HFFc6 (cell line): Measurements from ENCODE around the gene UBR7. TPM values are rescaled to one million over a fixed set of nuclear protein-coding genes. Genes with fewer than 3 reads are reported as not detected.
"Not testable (repeated sequence)": the region's sequence is repeated elsewhere in the genome, so short reads cannot be mapped to it uniquely, and the experiment has no call there.

Experiments used
- DNase-seq: peaks from one replicate; pipeline ENCODE4 v3.0.0-alpha.2; 2018
- H3K27ac Mint-ChIP-seq: 2 replicates; pipeline ENCODE4 v1.8.0; 2020; ENCODE audit warnings: mild to moderate bottlenecking, mixed read lengths
- H3K27me3 Mint-ChIP-seq: 2 replicates; pipeline ENCODE4 v1.8.0; 2021; ENCODE audit warnings: mild to moderate bottlenecking, moderate library complexity, mixed read lengths; ENCODE audit not compliant: insufficient read depth
- H3K36me3 Mint-ChIP-seq: 2 replicates; pipeline ENCODE4 v1.8.0; 2021; ENCODE audit warnings: low read depth, mixed read lengths
- H3K4me1 Mint-ChIP-seq: 2 replicates; pipeline ENCODE4 v1.8.0; 2020; ENCODE audit warnings: low read depth, mixed read lengths
- H3K4me3 Mint-ChIP-seq: 2 replicates; pipeline ENCODE4 v1.8.0; 2020; ENCODE audit warnings: mild to moderate bottlenecking, moderate library complexity, mixed read lengths
- H3K9me3 Mint-ChIP-seq: 2 replicates; pipeline ENCODE4 v1.8.0; 2020; ENCODE audit warnings: mild to moderate bottlenecking, mixed read lengths
- total RNA-seq, 6 experiments: library from RNA; stranded (reverse); fragmentation: NEBNext Ultra II Directional; extraction: Animal tissue kit (Norgen Biotek cat#: 25700); gene quantifications; 2 replicates in 1 of 6; 3 replicates in 5 of 6; pipeline ENCODE4 v1.2.3, GENCODE V29; 2021
- TF ChIP-seq, protein P1 (sequence below): fragments of 200-600 bp; sonication (generic); IDR thresholded peaks from 2 replicates; pipeline ENCODE4 v1.5.0; 2021; ENCODE audit warnings: antibody characterized with exemption, mild to moderate bottlenecking

The UBR7 gene
- total RNA-seq, 6 experiments from 2014 or later = 15.3 to 23.6 (median 21.8) TPM

DNA sequence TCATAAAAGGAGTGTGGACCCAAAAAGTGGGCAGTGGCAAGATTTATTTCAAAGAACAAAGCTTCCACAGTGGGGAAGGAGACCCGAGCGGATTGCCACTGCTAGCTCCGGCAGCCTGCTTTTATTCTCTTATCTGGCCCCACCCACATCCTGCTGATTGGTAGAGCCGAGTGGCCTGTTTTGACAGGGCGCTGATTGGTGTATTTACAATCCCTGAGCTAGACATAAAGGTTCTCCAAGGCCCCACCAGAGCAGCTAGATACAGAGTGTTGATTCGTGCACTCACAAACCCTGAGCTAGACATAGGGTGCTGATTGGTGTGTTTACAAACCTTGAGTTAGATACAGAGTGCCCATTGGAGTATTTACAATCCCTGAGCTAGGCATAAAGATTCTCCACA lies 37.4 kb upstream of the UBR7 start:
- not testable (repeated sequence) for H3K27me3 Mint-ChIP-seq, H3K27ac Mint-ChIP-seq, H3K36me3 Mint-ChIP-seq, H3K9me3 Mint-ChIP-seq, H3K4me3 Mint-ChIP-seq, DNase-seq, H3K4me1 Mint-ChIP-seq

DNA sequence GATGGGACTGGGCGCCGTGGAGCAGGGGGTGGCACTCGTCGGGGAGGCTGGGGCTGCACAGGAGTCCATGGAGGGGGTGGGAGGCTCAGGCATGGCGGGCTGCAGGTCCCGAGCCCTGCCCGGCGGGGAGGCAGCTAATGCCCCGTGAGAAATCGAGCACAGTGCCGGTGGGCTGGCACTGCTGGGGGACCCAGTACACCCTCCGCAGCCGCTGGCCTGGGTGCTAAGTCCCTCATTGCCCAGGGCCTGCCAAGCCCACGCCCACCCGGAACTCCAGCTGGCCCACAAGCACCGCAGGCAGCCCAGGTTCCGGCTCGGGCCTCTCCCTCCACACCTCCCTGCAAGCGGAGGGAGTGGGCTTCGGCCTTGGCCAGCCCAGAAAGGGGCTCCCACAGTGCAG lies 36.9 kb upstream of the UBR7 start:
- H3K9me3 Mint-ChIP-seq, H3K36me3 Mint-ChIP-seq, H3K4me1 Mint-ChIP-seq, H3K27me3 Mint-ChIP-seq, H3K27ac Mint-ChIP-seq, H3K4me3 Mint-ChIP-seq, DNase-seq: not testable (repeated sequence)

DNA sequence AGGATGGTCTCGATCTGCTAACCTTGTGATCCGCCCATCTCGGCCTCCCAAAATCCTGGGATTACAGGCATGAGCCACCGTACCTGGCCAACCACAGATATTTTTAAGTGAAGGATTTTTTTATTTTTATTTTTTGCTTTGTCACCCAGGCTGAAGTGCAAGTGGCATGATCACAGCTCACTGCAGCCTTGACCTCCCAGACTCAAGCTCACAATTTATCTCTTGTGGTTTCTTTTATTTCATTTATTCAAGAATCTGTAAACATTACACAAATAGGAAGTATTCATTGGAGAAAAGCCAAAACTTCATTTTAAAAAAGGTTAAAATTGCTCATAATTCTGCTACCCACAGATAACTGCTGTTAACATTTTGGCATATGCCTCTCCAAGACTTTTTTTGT lies 35.7 kb upstream of the UBR7 start:
- Mint-ChIP-seq H3K4me1 (peaks cover 6% of the 10 kb centered on the region), H3K9me3 (no peaks in the 10 kb centered on the region), H3K36me3 (no peaks in the 10 kb centered on the region), H3K27me3 (peaks cover 2% of the 10 kb centered on the region), H3K27ac (no peak overlapping the region), H3K4me3 (no peak overlapping the region)
- no peak for DNase-seq
- TF ChIP-seq, protein P1, sequence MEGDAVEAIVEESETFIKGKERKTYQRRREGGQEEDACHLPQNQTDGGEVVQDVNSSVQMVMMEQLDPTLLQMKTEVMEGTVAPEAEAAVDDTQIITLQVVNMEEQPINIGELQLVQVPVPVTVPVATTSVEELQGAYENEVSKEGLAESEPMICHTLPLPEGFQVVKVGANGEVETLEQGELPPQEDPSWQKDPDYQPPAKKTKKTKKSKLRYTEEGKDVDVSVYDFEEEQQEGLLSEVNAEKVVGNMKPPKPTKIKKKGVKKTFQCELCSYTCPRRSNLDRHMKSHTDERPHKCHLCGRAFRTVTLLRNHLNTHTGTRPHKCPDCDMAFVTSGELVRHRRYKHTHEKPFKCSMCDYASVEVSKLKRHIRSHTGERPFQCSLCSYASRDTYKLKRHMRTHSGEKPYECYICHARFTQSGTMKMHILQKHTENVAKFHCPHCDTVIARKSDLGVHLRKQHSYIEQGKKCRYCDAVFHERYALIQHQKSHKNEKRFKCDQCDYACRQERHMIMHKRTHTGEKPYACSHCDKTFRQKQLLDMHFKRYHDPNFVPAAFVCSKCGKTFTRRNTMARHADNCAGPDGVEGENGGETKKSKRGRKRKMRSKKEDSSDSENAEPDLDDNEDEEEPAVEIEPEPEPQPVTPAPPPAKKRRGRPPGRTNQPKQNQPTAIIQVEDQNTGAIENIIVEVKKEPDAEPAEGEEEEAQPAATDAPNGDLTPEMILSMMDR = no peak

DNA sequence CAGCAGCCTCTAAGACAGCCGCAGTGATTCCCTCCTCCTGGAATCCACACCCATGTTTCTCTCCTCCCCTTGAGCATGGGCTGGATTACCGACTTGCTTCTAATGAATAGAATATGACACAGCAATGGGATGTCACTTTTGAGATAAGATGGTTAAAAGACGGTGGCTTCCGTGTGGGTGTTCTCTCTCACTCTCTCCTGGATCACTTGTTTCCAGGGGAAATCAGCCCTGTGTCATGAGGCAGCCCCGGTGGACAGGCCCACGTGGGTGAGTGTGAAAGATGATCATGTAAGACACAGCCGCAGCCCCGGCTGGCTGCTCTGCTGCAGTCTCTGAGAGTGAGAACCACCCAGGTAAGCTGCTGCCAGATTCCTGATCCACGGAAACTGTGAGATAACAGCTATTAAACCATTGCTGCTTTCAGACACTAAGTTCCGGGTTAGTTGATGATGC lies 33.1 kb upstream of the UBR7 start:
- H3K4me1 Mint-ChIP-seq = peaks cover 6% of the 10 kb centered on the region
- TF ChIP-seq, protein P1 = no peak
- H3K36me3 Mint-ChIP-seq = no peaks in the 10 kb centered on the region
- peak overlapping the region; percentile 22; the same call in 1 of the 2 replicates for H3K4me3 Mint-ChIP-seq
- no peak for DNase-seq
- no peaks in the 10 kb centered on the region; the same call in 1 of the 2 replicates for H3K27me3 Mint-ChIP-seq
- no peaks in the 10 kb centered on the region for H3K9me3 Mint-ChIP-seq
- no peak overlapping the region for H3K27ac Mint-ChIP-seq

DNA sequence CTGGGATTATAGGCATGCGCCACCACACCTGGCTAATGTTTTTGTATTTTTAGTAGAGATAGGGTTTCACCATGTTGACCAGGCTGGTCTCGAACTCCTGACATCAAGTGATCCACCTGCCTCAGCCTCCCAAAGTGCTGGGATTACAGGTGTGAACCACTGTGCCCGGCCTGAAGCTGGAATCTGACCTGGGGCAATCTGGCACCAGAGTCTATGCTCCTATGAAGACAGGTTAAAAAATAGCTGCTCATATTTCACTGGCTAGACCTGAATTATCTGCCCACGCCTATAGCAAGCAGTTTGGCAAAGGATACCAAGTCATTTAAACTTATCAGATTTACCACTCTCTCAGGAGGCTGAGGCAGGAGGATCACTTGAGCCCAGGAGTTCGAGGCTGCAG lies 32.3 kb upstream of the UBR7 start:
- not testable (repeated sequence) for H3K27ac Mint-ChIP-seq, H3K36me3 Mint-ChIP-seq, H3K27me3 Mint-ChIP-seq, H3K4me3 Mint-ChIP-seq, H3K9me3 Mint-ChIP-seq, DNase-seq, H3K4me1 Mint-ChIP-seq

DNA sequence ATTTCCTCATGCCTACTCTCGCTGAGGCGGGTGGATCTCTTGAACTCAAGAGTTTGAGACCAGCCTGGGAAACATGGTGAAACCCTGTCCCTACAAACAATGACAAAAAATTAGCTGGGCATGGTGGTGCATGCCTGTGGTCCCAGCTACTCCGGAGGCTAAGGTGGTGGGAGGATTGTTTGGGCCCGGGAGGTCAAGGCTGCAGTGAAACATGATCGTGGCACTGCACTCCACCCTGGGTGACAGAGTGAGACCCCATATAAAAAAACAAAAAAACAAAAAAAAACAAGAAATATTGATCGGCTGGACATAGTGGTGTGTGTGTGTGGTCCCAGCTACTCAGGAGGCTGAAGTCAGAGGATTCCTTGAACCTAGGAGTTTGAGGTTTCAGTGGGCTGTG lies 31.6 kb upstream of the UBR7 start:
- Mint-ChIP-seq H3K27ac (no peak overlapping the region), H3K4me1 (peaks cover 6% of the 10 kb centered on the region), H3K4me3 (no peak overlapping the region), H3K27me3 (no peaks in the 10 kb centered on the region), H3K9me3 (no peaks in the 10 kb centered on the region), H3K36me3 (no peaks in the 10 kb centered on the region)
- TF ChIP-seq, protein P1 = no peak
- DNase-seq = no peak

DNA sequence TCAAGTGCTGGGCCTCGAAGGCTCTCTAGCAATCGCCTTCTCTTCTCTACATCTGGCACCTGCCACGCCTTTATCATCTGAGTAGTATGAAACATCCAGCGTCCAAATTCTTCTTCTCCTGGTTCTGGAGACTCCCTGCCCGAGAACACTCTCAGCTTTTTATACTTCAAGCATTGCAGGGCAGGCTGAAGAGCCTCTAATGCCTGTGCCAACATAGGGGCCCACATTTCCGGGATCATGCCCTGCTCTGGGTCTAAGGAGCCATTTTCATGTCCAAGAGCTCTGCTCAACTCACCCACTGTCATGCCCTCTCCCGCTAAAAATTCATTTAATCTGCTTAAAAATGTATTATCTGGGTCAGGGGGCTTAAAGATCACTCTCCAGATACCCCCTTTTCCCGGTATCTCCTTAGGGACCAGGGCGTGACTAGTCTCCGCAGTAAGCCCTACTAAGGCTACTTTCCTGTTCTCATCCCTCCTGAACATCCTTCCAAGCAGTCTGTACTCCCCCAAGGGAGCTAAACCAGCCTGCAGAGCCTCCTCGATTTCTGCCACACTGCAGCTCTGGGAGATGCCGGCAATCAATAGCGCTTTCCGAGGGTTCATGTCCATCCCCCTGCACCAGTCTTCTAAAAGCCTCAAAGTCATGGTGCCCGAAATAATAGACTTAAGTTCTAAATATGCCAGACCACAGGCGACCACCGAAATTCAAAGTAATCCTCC lies 23.3 kb upstream of the UBR7 start:
- H3K27me3 Mint-ChIP-seq = no peaks in the 10 kb centered on the region
- DNase-seq = no peak
- peak overlapping the region; percentile 93 for H3K4me3 Mint-ChIP-seq
- peaks cover 36% of the 10 kb centered on the region for H3K4me1 Mint-ChIP-seq
- no peaks in the 10 kb centered on the region for H3K9me3 Mint-ChIP-seq
- peaks cover 9% of the 10 kb centered on the region for H3K36me3 Mint-ChIP-seq
- H3K27ac Mint-ChIP-seq = peak overlapping the region; percentile 71
- TF ChIP-seq, protein P1 = no peak
